ENCODE data around the gene PARD3.

PARD3 gene

GRCh38 chr10:34526186-34526585 lies 288.9 kb downstream of the PARD3 start:
- H3K27ac ChIP-seq = peak overlapping the region; percentile 13

DNA sequence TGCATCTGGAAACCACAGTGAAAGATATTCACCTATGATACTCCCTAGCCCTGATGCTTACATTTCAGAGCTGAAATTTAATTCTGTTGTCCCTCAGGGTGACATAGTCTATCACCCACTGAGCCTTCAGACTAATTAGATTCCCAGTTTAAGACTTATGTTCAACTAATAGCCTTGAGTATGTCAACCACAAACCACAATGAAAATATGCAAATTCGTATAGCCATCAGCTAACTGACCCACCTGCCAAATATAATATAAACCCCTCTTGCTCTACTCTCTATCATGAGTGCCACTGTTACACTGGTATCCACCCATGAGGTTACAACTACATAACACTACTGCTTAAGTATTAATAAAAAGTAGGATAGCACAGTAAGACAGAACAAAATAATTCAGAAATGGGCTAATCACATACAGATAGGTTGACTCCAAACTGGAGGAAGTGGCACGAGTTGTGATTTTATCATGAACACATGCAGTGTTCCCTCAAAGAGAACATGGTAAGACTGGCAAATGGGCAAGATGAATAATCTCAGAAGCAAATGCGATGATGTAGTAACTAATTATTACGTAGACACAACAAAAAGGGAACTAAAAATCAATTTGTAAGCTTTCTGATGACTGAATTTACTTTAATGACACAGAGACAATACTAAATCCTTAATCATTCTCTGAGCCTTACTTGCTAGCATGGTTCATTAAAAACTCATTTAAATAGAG lies 290.6 kb downstream of the PARD3 start:
- Histone ChIP-seq H2AFZ (no peak overlapping the region), H3K79me2 (peaks cover 3% of the 10 kb centered on the region), H3K27me3 (ENCODE audit: control insufficient read depth, insufficient read depth, low read length) (no peaks in the 10 kb centered on the region), H3K4me2 (ENCODE audit: low read length) (no peak overlapping the region), H3K4me3 (ENCODE audit: low read depth, low read length) (no peak overlapping the region), H3K27ac (no peak overlapping the region), H3K9ac (no peak overlapping the region), H3K4me1 (peaks cover 2% of the 10 kb centered on the region), H3K9me3 (ENCODE audit: control insufficient read depth, low read length) (no peaks in the 10 kb centered on the region), H3K36me3 (ENCODE audit: control insufficient read depth, insufficient read depth, low read length) (no peaks in the 10 kb centered on the region)
- TF ChIP-seq CTCF (IDR thresholded peaks at IDR 0.05) = no peak

More at GRCh38 chr10:34526186-34526585, 288.9 kb downstream of the PARD3 start:
- Histone ChIP-seq H3K4me3 (ENCODE audit: low read depth, low read length) (no peak overlapping the region), H2AFZ (no peak overlapping the region), H3K79me2 (peaks cover 3% of the 10 kb centered on the region), H3K4me1 (peaks cover 2% of the 10 kb centered on the region), H3K9me3 (ENCODE audit: control insufficient read depth, low read length) (no peaks in the 10 kb centered on the region), H3K36me3 (ENCODE audit: control insufficient read depth, insufficient read depth, low read length) (no peaks in the 10 kb centered on the region), H3K4me2 (ENCODE audit: low read length) (no peak overlapping the region), H3K27me3 (ENCODE audit: control insufficient read depth, insufficient read depth, low read length) (no peaks in the 10 kb centered on the region), H3K9ac (no peak overlapping the region)
- TF ChIP-seq CTCF (IDR thresholded peaks at IDR 0.05) = no peak

GRCh38 chr10:34523017-34523767 lies 291.9 kb downstream of the PARD3 start:
- Histone ChIP-seq H3K36me3 (ENCODE audit: control insufficient read depth, insufficient read depth, low read length) (no peaks in the 10 kb centered on the region), H3K4me2 (ENCODE audit: low read length) (no peak overlapping the region), H3K9me3 (ENCODE audit: control insufficient read depth, low read length) (no peaks in the 10 kb centered on the region), H3K4me3 (ENCODE audit: low read depth, low read length) (no peak overlapping the region), H3K4me1 (peaks cover 2% of the 10 kb centered on the region), H2AFZ (no peak overlapping the region), H3K9ac (no peak overlapping the region), H3K27ac (no peak overlapping the region), H3K27me3 (ENCODE audit: control insufficient read depth, insufficient read depth, low read length) (no peaks in the 10 kb centered on the region), H3K79me2 (peaks cover 4% of the 10 kb centered on the region)
- TF ChIP-seq CTCF (IDR thresholded peaks at IDR 0.05) = no peak

- no peak overlapping the region for H3K4me3 ChIP-seq (ENCODE audit: low read depth, low read length)
- H3K4me2 ChIP-seq (ENCODE audit: low read length) = no peak overlapping the region
- no peak overlapping the region for H2AFZ ChIP-seq
- peaks cover 7% of the 10 kb centered on the region for H3K79me2 ChIP-seq
- peak; percentile 5 for TF ChIP-seq CTCF (IDR thresholded peaks at IDR 0.05)
- no peaks in the 10 kb centered on the region for H3K9me3 ChIP-seq (ENCODE audit: control insufficient read depth, low read length)
- H3K27ac ChIP-seq = no peak overlapping the region
- H3K4me1 ChIP-seq = peaks cover 2% of the 10 kb centered on the region
- H3K27me3 ChIP-seq (ENCODE audit: control insufficient read depth, insufficient read depth, low read length) = no peaks in the 10 kb centered on the region
- no peak overlapping the region for H3K9ac ChIP-seq
- H3K36me3 ChIP-seq (ENCODE audit: control insufficient read depth, insufficient read depth, low read length) = no peaks in the 10 kb centered on the region
Measured at GRCh38 chr10:34522546-34522945, 292.6 kb downstream of the PARD3 start.

All from parathyroid adenoma (tissue), 2 donors.